Central memory CD8-positive, alpha-beta T cell (primary cell): ENCODE data around the gene KDM7A.

ENCODE experiments used
- ATAC-seq: fragments of 150-1000 bp; cut with Tn5 transposase; replicated peaks from 2 replicates; pipeline ENCODE4 v1.10.0; 2022; ENCODE audit warnings: mild to moderate bottlenecking, moderate FRiP score, moderate number of reproducible peaks; ENCODE audit not compliant: poor library complexity, severe bottlenecking; ENCODE audit errors: extremely low read depth
- DNase-seq, 2 donors: peaks; one replicate each; pipeline ENCODE4 v3.0.0; 2021; ENCODE audit warnings: low spot score in 2 of 2
- H3K27ac Mint-ChIP-seq: one replicate; pipeline ENCODE4 v1.8.0; 2022; ENCODE audit warnings: low read depth, mild to moderate bottlenecking, moderate library complexity, mixed read lengths
- H3K27me3 Mint-ChIP-seq: one replicate; pipeline ENCODE4 v1.8.0; 2022; ENCODE audit warnings: mixed read lengths
- H3K36me3 Mint-ChIP-seq: one replicate; pipeline ENCODE4 v1.8.0; 2022; ENCODE audit warnings: mild to moderate bottlenecking, moderate library complexity, mixed read lengths; ENCODE audit not compliant: insufficient read depth
- H3K4me1 Mint-ChIP-seq: one replicate; pipeline ENCODE4 v1.8.0; 2022; ENCODE audit warnings: mixed read lengths
- H3K4me3 Mint-ChIP-seq: one replicate; pipeline ENCODE4 v1.8.0; 2022; ENCODE audit warnings: mild to moderate bottlenecking, moderate library complexity, mixed read lengths
- H3K9me3 Mint-ChIP-seq: one replicate; pipeline ENCODE4 v1.8.0; 2022; ENCODE audit warnings: mixed read lengths

The KDM7A gene

GRCh38 chr7:140036224-140036962 is 140.4 kb downstream of the KDM7A start:
- Mint-ChIP-seq H3K27me3 (no peaks in the 10 kb centered on the region), H3K9me3 (no peaks in the 10 kb centered on the region), H3K4me3 (no peak overlapping the region), H3K36me3 (peaks cover 34% of the 10 kb centered on the region), H3K4me1 (peaks cover 35% of the 10 kb centered on the region), H3K27ac (no peak overlapping the region)
- ATAC-seq (peak; percentile 19), DNase-seq (no peak)

GRCh38 chr7:140035400-140036223 is 141.2 kb downstream of the KDM7A start:
- no peak for DNase-seq
- no peak for ATAC-seq

More at GRCh38 chr7:140035400-140036223, 141.2 kb downstream of the KDM7A start:
- Mint-ChIP-seq H3K36me3 (peaks cover 34% of the 10 kb centered on the region), H3K4me3 (no peak overlapping the region), H3K27me3 (no peaks in the 10 kb centered on the region), H3K9me3 (no peaks in the 10 kb centered on the region), H3K27ac (no peak overlapping the region), H3K4me1 (peaks cover 35% of the 10 kb centered on the region)
